ENCODE measurements around the gene PDCD10.

Gene PDCD10

DNA sequence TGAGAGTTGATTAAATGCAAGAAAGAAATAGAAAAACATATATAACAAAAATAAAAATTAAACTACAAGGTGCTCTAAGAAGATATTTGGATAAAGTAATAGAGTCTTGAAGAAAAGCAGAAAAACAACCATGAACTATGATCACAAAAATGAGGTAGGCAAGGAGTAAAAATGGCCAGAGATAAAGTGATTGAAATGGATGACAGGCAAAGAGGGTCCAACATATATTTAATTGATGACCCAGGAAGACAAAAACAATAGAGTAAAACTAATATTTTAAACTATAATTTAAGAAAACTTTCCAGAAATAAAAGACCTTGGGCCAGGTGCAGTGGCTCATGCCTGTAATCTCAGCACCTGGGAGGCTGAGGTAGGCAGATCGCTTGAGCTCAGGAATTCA lies 58.8 kb downstream of the PDCD10 start:
- TF ChIP-seq GATA3 (IDR thresholded peaks at IDR 0.05; ENCODE audit: low read depth, low read length) (no peak), GATA2 (IDR thresholded peaks at IDR 0.05; ENCODE audit: low read depth, low read length) (no peak)

DNA sequence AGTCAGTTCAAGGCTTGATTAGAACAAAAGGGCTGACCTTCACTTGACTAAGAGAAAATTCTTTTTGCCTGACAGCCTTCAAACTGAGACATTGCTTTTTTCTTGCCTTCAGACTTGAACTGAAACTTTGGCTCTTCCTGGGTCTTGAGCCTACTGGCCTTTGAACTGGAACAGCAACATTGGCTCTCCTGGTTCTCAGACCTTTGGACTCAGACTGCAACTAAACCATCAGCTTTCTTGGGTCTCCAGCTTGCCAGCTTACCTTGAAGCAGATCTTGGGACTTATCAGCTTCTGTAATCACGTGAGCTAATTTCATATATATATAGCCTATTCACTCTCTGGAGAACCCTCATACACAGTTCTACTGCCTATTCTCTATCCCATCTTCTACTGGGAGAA lies 61.5 kb downstream of the PDCD10 start:
- TF ChIP-seq GATA2 (IDR thresholded peaks at IDR 0.05; ENCODE audit: low read depth, low read length) (no peak), GATA3 (IDR thresholded peaks at IDR 0.05; ENCODE audit: low read depth, low read length) (no peak)

- TF ChIP-seq GATA3 (IDR thresholded peaks at IDR 0.05; ENCODE audit: low read depth, low read length) = no peak
- TF ChIP-seq GATA2 (IDR thresholded peaks at IDR 0.05; ENCODE audit: low read depth, low read length) = no peak
Measured at GRCh38 chr3:167671878-167672427, 62.7 kb downstream of the PDCD10 start.

DNA sequence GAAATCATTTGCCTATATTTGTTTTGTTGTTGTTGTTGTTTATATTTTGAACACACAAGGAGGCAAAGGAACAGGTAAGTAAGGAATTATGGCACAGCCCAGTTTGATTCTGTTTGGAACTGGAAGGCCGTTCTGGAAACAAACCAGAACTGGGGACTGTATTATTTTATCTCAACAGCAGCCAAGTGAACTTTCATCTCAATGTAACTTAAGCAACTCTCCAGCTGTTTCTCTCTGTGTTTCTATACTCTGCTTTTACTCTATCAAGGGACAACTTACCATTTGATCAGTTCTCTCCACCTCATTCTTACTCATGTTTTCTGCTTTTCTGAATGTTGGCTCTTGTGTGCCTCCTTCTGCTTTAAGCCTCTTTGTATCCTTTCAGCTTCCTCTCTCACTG lies 65.0 kb downstream of the PDCD10 start:
- TF ChIP-seq GATA3 (IDR thresholded peaks at IDR 0.05; ENCODE audit: low read depth, low read length) = no peak
- no peak for TF ChIP-seq GATA2 (IDR thresholded peaks at IDR 0.05; ENCODE audit: low read depth, low read length)

- TF ChIP-seq GATA3 (IDR thresholded peaks at IDR 0.05; ENCODE audit: low read depth, low read length) = no peak
- TF ChIP-seq GATA2 (IDR thresholded peaks at IDR 0.05; ENCODE audit: low read depth, low read length) = no peak
Measured at GRCh38 chr3:167668651-167669050, 66.0 kb downstream of the PDCD10 start.

DNA sequence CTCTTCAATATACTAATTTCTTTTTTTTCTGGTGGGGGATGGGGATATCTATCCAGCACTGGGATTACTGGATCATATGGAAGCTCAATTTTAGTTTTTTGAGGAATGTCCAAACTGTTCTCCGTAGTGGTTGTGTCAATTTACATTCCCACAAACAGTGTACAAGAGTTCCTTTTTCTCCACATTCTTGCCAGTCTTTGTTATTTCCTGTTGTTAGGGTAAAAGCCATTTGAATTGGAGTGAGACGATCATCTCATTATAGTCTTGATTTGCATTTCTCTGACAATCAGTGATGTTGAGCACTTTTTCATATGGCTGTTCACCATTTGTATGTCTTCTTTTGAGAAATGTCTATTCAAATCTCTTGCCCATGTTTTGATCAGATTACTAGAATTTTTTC lies 68.1 kb downstream of the PDCD10 start:
- no peak for TF ChIP-seq GATA3 (IDR thresholded peaks at IDR 0.05; ENCODE audit: low read depth, low read length)
- TF ChIP-seq GATA2 (IDR thresholded peaks at IDR 0.05; ENCODE audit: low read depth, low read length) = no peak

DNA sequence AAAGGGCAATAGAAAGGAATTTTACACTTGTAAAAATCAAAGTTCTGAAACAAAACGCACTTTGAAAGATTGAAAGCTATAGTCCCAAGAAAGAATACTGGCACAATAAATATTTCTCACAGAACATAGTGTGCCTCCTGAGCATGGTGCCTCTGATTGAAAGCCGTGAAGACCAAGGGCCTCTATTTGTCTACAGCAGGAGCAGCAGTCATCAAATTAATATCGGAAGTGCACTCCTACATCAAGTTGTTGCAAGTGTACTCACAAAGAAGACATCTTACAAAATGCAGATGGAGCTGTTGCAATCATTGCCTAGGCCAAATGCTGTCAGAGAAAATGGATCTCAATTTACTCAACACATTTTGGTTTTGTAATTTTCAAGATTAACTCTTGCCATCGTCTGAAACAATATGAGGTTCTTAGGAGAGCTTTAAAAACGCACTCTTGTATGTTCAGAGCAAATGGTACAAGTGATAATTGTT lies 71.7 kb downstream of the PDCD10 start:
- no peak for TF ChIP-seq GATA3 (IDR thresholded peaks at IDR 0.05; ENCODE audit: low read depth, low read length)

GRCh38 chr3:167657684-167658225 lies 76.9 kb downstream of the PDCD10 start:
- TF ChIP-seq GATA3 (IDR thresholded peaks at IDR 0.05; ENCODE audit: low read depth, low read length) (no peak), GATA2 (IDR thresholded peaks at IDR 0.05; ENCODE audit: low read depth, low read length) (no peak)

DNA sequence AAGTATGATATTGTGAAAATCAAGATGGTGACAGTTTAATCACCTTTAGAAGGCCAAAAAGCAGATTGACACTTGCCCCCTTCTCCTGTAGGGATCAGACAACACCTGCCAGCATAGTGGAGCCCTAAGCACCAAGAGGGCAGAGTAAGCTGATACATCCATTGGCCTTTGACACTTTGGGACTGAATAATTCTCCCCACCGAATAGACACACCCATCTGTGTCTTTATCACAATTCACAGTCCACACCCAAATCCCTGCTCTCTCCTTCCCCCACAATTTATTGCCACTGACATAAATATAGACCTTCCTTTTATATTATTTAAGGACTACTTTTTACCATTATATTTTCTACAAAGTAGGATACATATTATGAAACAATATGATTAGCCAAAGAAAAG lies 77.9 kb downstream of the PDCD10 start:
- TF ChIP-seq GATA2 (IDR thresholded peaks at IDR 0.05; ENCODE audit: low read depth, low read length) = no peak
- no peak for TF ChIP-seq GATA3 (IDR thresholded peaks at IDR 0.05; ENCODE audit: low read depth, low read length)

DNA sequence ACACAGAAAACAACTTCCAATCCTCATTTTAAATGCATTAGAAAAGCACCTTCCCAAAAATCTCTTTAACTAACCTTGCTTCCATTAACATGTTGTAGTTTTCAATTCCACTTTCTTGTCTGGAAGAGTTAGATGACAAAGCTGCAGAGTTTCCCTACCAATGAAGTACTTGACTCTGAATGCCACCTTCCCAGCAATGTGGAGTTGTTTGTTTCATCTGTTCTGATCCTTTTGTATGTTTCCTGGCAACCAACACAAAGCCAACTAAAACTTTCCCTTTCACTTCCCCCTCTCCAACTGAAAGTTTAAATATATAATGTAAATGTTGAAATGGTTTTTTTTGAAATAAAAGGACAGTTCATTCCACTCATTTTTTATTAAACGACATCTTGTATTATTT lies 80.9 kb downstream of the PDCD10 start, which contains the start of gene WDR49:
WDR49 (minus strand) TSS at position 183 of the 400 bp plus-strand sequence. CDS start 517 bp downstream, outside the sequence.
- no peak for TF ChIP-seq GATA3 (IDR thresholded peaks at IDR 0.05; ENCODE audit: low read depth, low read length)
- no peak for TF ChIP-seq GATA2 (IDR thresholded peaks at IDR 0.05; ENCODE audit: low read depth, low read length)

DNA sequence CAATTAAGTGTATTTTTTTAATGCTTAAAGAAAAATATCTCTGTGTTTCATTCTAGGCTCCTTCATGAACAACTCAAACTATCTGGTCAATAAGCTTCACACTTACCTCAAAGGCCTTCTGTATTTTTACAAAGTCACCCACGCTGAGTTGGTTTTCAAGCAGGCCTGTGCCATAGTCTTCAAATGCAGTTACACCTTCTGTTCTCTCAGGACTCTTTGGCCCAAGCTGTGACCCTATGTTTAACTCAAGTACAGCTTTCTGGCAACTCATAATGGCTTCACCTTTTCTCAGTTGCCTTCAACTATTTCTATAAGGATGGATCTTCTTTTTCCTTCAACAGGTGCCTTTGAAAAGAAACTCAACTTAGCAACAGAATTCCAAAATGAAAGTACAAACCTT lies 81.5 kb downstream of the PDCD10 start:
- TF ChIP-seq GATA2 (IDR thresholded peaks at IDR 0.05; ENCODE audit: low read depth, low read length) (no peak), GATA3 (IDR thresholded peaks at IDR 0.05; ENCODE audit: low read depth, low read length) (no peak)

DNA sequence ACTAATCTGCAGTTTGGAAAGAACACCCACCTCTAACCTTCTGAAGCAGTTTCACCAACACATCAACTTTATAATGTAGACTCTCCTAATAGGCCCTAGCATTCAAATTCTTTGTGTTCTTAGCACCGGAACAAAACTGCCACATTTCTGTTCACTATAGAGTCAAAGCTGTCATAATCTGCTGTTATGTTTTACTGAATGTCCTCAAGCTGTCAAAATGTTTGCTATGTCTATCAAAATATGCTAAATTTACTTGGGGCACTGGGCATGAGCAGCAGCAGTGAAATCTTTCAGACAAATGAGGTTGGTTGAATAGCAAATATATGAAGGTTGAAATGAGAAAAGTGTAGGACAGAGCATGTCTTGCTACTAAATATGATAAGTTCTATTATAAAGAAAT lies 82.9 kb downstream of the PDCD10 start:
- TF ChIP-seq GATA3 (IDR thresholded peaks at IDR 0.05; ENCODE audit: low read depth, low read length) (no peak), GATA2 (IDR thresholded peaks at IDR 0.05; ENCODE audit: low read depth, low read length) (no peak)

GRCh38 chr3:167650459-167650858 lies 84.2 kb downstream of the PDCD10 start:
- TF ChIP-seq GATA2 (IDR thresholded peaks at IDR 0.05; ENCODE audit: low read depth, low read length) = no peak
- no peak for TF ChIP-seq GATA3 (IDR thresholded peaks at IDR 0.05; ENCODE audit: low read depth, low read length)

DNA sequence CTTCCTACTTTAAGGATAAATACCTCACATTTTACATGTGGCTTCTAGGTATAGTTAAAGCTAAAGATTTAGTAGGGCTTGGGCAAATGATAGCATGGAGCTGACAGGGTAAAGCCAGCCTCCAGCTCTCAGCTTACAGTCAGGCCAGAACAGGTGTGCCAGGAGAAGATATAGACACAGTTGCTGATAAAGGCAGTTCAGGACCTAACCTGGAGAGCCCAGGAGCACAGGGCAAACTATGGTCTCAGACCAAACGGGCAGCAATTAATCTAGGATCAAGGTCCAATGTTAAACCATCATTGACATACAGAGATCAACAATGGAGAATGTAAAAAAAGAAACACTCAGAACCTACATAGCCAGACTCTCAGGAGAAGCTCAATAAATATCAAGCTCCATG lies 84.9 kb downstream of the PDCD10 start:
- TF ChIP-seq GATA3 (IDR thresholded peaks at IDR 0.05; ENCODE audit: low read depth, low read length) = no peak
- no peak for TF ChIP-seq GATA2 (IDR thresholded peaks at IDR 0.05; ENCODE audit: low read depth, low read length)

DNA sequence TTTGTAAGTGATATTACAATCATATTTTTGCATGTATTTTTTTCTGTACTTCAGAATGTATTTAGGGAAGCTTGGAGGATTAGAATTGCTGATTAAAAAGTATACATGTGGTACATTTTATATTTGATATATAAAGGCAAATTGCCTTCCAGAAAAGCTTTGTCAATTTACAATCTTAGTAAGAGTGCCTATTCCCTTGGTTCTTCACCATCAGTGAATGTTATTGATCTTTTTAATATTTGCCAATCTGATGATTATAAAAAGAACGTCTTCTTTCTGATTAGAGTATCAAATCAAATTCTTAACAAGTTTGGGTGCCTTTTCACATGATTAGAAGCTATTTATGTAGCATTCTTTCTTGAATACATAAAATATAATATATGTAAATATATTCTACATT lies 90.1 kb downstream of the PDCD10 start:
- no peak for TF ChIP-seq GATA2 (IDR thresholded peaks at IDR 0.05; ENCODE audit: low read depth, low read length)
- TF ChIP-seq GATA3 (IDR thresholded peaks at IDR 0.05; ENCODE audit: low read depth, low read length) = no peak

All from SH-SY5Y (cell line).